Stimulated activated memory B cell treated with anti-CD40 and anti-IgM and Interleukin-4, amounts not matched to agents 10 μg/mL and 1 μg/mL and 100 μg/mL, for 72 hours (primary cell): Measurements from ENCODE around the gene TNPO1.

Source experiments
- ATAC-seq: fragments of 150-1000 bp; cut with Tn5 transposase; 2 replicates; pipeline ENCODE4 v1.10.0; 2021
- H3K27ac Mint-ChIP-seq: one replicate; pipeline ENCODE4 v1.8.0; 2022; ENCODE audit warnings: mild to moderate bottlenecking, mixed read lengths
- H3K27me3 Mint-ChIP-seq: one replicate; pipeline ENCODE4 v1.8.0; 2022; ENCODE audit warnings: mixed read lengths
- H3K36me3 Mint-ChIP-seq: one replicate; pipeline ENCODE4 v1.8.0; 2022; ENCODE audit warnings: mixed read lengths
- H3K4me1 Mint-ChIP-seq: one replicate; pipeline ENCODE4 v1.8.0; 2022; ENCODE audit warnings: mixed read lengths
- H3K4me3 Mint-ChIP-seq: one replicate; pipeline ENCODE4 v1.8.0; 2022; ENCODE audit warnings: mild to moderate bottlenecking, moderate library complexity, mixed read lengths
- H3K9me3 Mint-ChIP-seq: one replicate; pipeline ENCODE4 v1.8.0; 2022; ENCODE audit warnings: mixed read lengths

TNPO1 gene

DNA sequence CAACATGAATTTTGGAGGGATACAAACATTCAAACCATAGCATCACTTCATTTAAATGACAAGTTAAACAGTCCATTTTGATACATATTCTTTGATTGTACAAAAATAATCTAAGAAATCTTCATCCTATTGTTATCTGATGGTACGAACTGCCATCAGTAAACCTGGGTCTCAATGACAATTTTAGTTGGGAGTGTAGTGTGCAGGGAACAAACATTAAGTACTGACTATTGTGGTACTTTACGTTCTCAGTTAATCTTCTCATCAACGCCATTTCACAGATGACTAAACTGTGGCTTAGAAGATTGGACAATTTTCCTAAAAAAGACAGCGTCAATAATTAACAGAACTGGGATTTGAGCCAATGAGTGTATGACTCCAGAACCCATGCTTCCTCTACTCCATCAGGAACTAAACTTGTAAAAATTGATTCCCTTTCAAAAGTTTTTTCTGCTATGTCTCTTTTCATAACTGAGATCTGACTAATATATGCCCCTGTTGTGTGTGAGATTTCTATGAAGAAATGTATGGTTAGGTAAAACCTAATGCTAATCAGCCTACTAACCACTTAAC, 21.1 kb downstream of the TNPO1 start:
- H3K4me3 Mint-ChIP-seq, result no peak overlapping the region
- no peaks in the 10 kb centered on the region for H3K36me3 Mint-ChIP-seq
- H3K27me3 Mint-ChIP-seq, result no peaks in the 10 kb centered on the region
- no peak overlapping the region for H3K27ac Mint-ChIP-seq
- no peak for ATAC-seq
- no peaks in the 10 kb centered on the region for H3K9me3 Mint-ChIP-seq
- peaks cover 16% of the 10 kb centered on the region for H3K4me1 Mint-ChIP-seq

DNA sequence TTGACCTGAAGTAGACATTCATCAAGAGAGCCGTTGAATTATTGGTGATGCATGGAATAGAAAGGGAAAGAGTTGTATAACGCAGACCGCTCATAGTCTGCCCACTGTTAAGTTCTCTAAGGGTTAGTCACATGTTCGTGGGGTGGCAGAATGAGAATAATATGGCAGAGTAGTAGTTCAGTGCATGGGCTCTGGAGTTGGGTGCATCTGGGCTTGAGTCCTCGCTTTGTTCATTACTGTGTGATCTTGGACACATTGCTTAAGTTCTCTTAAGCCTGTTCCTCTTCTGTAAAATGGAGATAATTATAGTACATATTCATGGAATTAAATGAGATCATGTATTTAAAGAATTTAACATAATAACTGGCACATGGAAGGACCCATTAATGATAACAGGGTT, 23.6 kb downstream of the TNPO1 start:
- H3K4me3 Mint-ChIP-seq, result no peak overlapping the region
- peaks cover 31% of the 10 kb centered on the region for H3K4me1 Mint-ChIP-seq
- H3K27ac Mint-ChIP-seq, result no peak overlapping the region
- no peak for ATAC-seq
- no peaks in the 10 kb centered on the region for H3K27me3 Mint-ChIP-seq
- H3K36me3 Mint-ChIP-seq, result no peaks in the 10 kb centered on the region
- no peaks in the 10 kb centered on the region for H3K9me3 Mint-ChIP-seq

DNA sequence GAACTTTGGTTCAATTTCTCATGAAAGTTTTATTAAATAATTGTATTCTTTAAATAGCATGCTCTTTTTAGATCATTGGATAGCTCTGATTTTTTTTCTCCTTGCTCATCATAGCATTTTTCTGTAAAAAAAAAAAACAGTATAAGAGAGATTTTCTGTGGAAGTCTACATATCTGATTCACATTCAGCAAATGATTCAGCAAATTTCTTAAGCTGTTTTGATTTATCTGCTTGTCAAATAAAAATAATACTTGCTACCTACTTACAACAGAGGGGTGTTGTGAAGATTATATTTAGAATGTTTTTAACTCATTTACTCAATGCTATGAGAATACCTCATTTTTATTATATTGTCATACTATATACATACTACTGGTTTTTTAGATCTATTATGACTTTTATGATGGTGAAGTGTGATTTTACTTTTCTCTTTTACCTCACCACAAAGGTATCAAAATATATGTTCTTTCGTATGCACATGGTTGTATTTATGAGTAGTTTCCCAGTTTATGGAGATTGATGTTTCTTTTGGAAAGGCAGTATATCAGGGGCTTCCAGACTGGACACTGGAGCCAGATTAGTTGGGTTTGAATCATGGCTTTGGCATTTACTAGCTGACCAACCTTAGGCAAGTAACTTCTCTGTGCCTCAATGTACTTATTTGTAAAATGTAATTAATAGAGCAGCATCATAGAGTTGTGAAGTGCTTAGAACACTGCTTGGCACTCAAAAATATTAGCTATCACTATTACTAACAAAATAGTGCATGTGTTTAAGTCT, 25.5 kb downstream of the TNPO1 start:
- Mint-ChIP-seq H3K27ac (no peak overlapping the region), H3K4me1 (peaks cover 29% of the 10 kb centered on the region), H3K9me3 (no peaks in the 10 kb centered on the region), H3K4me3 (no peak overlapping the region), H3K36me3 (no peaks in the 10 kb centered on the region), H3K27me3 (no peaks in the 10 kb centered on the region)
- no peak for ATAC-seq

DNA sequence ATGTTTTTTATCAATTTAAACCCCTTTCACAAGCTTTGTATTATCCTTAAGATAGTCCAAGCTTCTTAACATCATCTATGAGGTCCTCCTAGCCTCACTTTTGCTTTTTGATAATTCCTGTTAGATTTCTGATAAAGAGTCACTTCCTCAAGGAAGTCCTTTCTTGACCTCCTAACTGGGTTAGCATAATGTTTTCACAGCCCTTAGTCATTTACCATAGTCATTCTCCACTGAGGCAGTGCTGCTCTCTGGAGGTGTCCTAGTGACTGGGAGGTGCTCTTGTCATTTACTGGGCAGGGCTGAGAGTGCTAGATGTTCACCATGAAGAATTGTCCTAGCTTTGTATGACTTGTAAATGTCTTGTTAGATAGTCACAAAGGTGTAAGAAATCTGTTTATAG, 26.4 kb downstream of the TNPO1 start:
- Mint-ChIP-seq H3K4me1 (peaks cover 36% of the 10 kb centered on the region), H3K27me3 (no peaks in the 10 kb centered on the region), H3K36me3 (no peaks in the 10 kb centered on the region), H3K27ac (no peak overlapping the region), H3K4me3 (no peak overlapping the region), H3K9me3 (no peaks in the 10 kb centered on the region)
- ATAC-seq, result peak; percentile 53

DNA sequence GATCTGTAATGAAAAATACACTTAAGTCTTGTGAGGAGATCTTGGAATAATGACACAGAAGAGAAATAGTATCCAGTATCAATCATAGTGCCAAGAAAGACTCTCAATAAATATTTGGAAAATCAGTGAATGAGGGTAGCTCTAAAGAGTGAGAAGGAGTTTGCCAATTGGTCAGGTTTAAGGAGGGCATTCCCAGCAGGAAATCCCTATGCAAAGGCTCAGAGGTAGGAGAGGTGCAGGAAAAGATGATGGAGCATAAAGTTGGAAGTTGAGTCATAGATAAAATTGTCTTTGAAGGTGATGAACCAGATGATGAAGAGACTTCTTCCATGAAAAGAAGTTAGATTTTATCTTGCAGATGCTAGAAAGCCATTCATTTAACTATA, 27.8 kb downstream of the TNPO1 start:
- H3K4me3 Mint-ChIP-seq, result no peak overlapping the region
- H3K36me3 Mint-ChIP-seq, result no peaks in the 10 kb centered on the region
- H3K9me3 Mint-ChIP-seq, result no peaks in the 10 kb centered on the region
- no peaks in the 10 kb centered on the region for H3K27me3 Mint-ChIP-seq
- no peak for ATAC-seq
- no peak overlapping the region for H3K27ac Mint-ChIP-seq
- H3K4me1 Mint-ChIP-seq, result peaks cover 43% of the 10 kb centered on the region

DNA sequence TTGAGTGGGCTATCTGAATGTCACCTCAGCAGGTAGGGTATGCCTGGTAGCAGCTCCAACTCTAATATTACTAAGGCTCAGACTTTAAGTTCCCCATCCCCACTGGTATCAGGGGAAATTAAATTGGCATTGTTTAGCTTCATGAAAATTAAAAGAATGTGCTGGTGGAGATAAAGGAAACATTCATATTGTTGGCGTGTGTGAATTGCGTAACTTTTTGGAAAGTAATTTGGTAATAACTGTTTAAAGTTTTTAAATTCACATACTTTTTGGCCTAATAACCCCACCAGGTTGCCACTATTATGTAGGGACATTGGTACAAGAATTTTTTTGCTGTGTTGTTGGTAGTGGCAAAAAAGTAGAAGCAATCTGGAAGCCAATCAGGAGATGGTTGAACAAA, 29.4 kb downstream of the TNPO1 start:
- H3K9me3 Mint-ChIP-seq, result no peaks in the 10 kb centered on the region
- no peaks in the 10 kb centered on the region for H3K27me3 Mint-ChIP-seq
- H3K36me3 Mint-ChIP-seq, result no peaks in the 10 kb centered on the region
- peaks cover 58% of the 10 kb centered on the region for H3K4me1 Mint-ChIP-seq
- no peak overlapping the region for H3K4me3 Mint-ChIP-seq
- ATAC-seq, result no peak
- no peak overlapping the region for H3K27ac Mint-ChIP-seq

DNA sequence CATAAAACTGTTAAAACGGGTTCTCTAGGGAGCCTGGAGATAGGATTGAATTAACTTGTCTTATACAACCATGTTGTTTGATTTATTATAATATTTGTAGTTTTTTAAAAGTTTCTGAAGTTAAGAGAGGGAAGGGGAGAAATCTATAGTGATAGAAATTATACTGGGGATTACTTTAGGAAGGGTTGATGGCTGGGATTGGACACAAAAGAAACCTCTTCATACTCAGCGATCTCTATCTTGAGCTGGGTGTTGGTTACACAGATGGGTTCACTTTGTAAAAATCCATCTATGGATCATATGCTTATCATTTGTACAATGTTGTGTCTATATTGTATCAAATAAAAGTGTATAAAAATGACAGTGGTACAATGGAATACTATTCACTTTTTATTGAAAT, 30.0 kb downstream of the TNPO1 start:
- Mint-ChIP-seq H3K27me3 (no peaks in the 10 kb centered on the region), H3K9me3 (no peaks in the 10 kb centered on the region), H3K4me1 (peaks cover 60% of the 10 kb centered on the region), H3K4me3 (no peak overlapping the region), H3K36me3 (no peaks in the 10 kb centered on the region), H3K27ac (no peak overlapping the region)
- no peak for ATAC-seq

DNA sequence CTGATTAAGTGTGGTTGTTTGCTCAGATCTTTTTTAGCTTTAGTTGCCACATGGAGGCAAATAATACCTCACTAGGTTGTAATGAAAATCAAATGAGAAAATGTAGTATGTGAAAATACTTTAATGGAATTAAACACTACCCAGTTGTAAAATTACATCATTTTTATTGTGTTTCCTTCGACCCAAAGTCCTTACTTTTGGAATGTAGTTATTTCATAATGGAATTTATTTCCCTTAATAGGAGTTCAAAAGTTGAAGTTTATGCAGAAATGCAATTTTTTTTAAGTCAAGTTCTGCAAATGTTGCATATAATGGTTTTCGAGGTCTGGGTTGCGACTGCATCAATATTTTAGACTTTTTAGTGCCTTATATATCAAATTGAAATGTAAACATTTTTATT, 31.0 kb downstream of the TNPO1 start:
- ATAC-seq, result no peak
- Mint-ChIP-seq H3K4me3 (peak overlapping the region; percentile 99), H3K4me1 (peaks cover 63% of the 10 kb centered on the region), H3K9me3 (no peaks in the 10 kb centered on the region), H3K27ac (peak overlapping the region; percentile 99), H3K27me3 (no peaks in the 10 kb centered on the region), H3K36me3 (no peaks in the 10 kb centered on the region)

DNA sequence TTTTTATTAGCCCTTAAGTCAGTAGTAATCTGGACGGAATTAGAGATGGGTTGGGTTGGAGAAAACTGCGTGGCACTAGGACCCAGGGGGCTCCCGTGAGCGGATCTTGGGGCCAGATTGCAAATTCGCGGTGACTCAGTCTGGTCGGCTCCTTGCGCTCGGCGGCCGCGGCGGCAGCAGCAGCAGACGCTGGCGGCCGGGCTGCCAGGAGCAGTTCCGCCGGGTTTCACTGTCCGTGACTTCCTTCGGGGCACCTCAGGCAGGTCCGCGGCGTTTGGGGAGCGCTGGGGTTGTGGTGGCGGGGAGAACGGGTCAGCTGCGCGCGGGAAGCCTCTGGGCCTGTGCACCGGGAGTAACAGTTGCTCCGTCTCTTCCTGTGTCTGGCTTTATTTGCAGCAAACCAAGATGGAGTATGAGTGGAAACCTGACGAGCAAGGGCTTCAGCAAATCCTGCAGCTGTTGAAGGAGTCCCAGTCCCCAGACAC, 31.6 kb downstream of the TNPO1 start:
- peak; percentile 92 for ATAC-seq
- H3K27me3 Mint-ChIP-seq, result no peaks in the 10 kb centered on the region
- H3K4me1 Mint-ChIP-seq, result peaks cover 59% of the 10 kb centered on the region
- no peaks in the 10 kb centered on the region for H3K9me3 Mint-ChIP-seq
- H3K4me3 Mint-ChIP-seq, result peak overlapping the region; percentile 99
- peaks cover under 1% of the 10 kb centered on the region for H3K36me3 Mint-ChIP-seq
- H3K27ac Mint-ChIP-seq, result peak overlapping the region; percentile 99

DNA sequence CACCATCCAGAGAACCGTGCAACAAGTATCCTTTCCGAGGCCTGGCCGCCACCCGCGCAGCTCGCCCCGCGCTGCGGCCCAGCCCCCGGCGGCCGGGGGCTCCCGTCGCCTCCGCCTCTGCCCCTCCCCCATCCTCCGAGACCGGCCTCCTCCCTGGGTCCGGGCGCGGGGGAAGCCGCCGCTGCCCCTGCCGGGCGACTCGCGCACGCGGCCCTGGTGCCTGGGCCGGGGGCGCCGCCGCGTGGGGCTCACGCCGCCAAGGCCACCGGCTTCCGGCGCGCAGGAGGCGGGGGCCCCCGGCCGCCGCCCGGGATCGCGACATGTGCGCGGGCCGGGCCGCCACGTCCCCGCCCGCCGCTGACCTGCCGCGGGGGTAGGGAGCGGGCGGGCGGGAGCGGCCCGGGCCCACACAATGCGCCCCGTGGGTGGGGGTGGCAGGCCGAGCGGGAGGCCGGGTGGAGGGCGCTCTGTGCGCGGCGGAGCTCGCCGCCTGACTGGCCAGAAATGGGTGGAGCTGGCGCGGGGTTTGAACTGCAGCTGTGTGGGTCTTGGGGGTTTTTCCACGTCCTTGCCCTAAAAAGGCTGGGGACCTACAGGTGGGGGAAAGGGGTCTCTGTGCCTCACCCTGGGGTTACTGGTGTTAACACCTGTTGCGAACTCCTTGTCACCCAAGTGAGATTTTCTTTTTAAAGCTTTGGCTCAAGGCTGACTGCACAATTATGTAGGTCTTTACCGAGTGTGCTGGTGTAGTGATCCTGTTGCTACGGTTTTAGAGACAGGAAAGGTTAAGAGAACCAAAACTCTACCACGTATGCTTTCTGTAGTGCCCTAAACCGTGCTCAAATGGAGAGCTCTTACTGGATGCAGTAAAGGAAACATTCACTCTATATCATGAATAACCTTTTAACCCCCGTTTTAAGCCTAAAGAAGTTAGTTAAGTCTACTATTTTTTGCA, 32.3 kb downstream of the TNPO1 start:
- Mint-ChIP-seq H3K27me3 (no peaks in the 10 kb centered on the region), H3K4me1 (peaks cover 66% of the 10 kb centered on the region), H3K9me3 (no peaks in the 10 kb centered on the region), H3K36me3 (peaks cover 8% of the 10 kb centered on the region), H3K4me3 (peak overlapping the region; percentile 99), H3K27ac (peak overlapping the region; percentile 99)
- peak; percentile 78 for ATAC-seq

DNA sequence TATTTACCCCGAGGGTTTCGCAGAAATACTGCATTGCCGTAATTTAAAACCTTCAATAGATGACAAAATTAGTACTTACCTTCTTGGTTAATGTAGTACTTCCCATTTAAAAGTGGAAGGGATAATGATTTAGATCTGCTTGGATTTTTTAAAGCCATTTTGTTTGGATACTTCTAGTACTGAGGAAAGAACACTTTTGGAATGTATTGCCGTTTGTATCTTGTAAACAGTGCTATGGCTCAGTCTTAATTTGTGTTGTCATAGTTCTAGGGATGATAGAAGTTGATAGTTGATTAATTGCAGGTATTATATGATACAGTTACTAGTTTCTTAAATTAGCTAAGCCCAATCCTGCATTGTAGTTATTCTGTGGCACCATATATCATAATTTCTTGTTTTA, 33.1 kb downstream of the TNPO1 start:
- H3K4me3 Mint-ChIP-seq, result peak overlapping the region; percentile 92
- no peak for ATAC-seq
- no peaks in the 10 kb centered on the region for H3K9me3 Mint-ChIP-seq
- peak overlapping the region; percentile 99 for H3K27ac Mint-ChIP-seq
- H3K27me3 Mint-ChIP-seq, result no peaks in the 10 kb centered on the region
- peaks cover 63% of the 10 kb centered on the region for H3K4me1 Mint-ChIP-seq
- peaks cover 8% of the 10 kb centered on the region for H3K36me3 Mint-ChIP-seq

DNA sequence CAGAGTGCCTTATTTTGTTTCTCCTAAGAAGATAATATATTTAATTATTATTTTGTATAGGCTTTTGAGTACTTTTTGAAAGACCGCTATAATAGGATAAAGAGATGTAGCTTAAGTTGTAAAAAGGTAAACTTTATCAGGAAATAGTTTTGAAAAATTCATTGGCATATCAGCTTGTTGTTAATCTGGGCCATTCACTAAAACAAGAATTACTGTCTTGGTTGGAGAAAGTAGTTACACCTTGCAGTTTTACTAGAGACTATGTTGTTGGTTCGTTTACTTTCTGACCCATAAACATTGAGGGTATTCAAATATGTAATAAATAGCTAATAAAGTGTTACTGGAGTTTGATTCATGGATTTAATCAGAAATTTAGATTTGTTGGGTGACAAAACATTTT, 33.7 kb downstream of the TNPO1 start:
- Mint-ChIP-seq H3K36me3 (peaks cover 8% of the 10 kb centered on the region), H3K27ac (no peak overlapping the region), H3K9me3 (no peaks in the 10 kb centered on the region), H3K27me3 (no peaks in the 10 kb centered on the region), H3K4me3 (peak overlapping the region; percentile 50), H3K4me1 (peaks cover 57% of the 10 kb centered on the region)
- ATAC-seq, result no peak

DNA sequence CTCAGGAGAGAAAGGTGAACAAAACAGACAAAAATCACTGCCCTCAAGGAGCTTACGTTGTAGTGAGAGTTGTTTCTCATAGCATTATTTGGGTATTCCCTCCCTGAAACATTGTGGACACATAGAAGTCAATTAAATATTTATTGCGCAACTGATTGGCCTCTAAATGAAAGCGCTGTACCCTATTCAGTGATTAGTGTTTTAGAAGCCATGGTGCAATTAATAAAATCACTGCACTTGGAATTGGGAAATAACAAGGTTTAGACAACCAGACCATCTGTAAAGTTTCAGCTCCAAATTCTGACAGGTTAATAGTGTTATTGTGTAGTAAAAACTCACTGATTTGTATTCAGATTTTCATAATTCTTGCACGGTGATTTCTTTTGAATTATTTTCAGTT, 35.9 kb downstream of the TNPO1 start:
- Mint-ChIP-seq H3K27ac (no peak overlapping the region), H3K9me3 (no peaks in the 10 kb centered on the region), H3K4me3 (no peak overlapping the region), H3K27me3 (no peaks in the 10 kb centered on the region), H3K36me3 (peaks cover 17% of the 10 kb centered on the region), H3K4me1 (peaks cover 43% of the 10 kb centered on the region)
- ATAC-seq, result no peak

DNA sequence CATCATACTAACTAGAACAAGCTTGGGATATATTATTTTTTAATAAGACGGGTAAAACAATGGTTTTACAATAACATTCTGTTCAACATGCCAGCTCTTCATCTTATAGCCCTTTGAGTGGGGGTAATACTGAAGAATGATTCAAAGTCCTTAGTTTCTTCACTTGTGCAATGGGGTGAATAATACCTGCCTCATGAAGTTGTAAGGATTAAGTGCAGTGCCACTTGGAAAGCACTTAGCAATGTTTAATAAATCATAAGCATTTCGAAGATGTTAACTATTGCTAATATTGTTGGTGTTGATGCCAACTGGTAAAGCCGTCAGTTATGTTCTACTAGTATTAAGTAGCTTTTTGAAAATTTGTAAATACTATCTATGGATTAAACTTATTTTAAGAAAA, 38.0 kb downstream of the TNPO1 start:
- Mint-ChIP-seq H3K4me3 (no peak overlapping the region), H3K27ac (no peak overlapping the region), H3K36me3 (peaks cover 32% of the 10 kb centered on the region), H3K4me1 (peaks cover 30% of the 10 kb centered on the region), H3K9me3 (no peaks in the 10 kb centered on the region), H3K27me3 (no peaks in the 10 kb centered on the region)
- ATAC-seq, result no peak

DNA sequence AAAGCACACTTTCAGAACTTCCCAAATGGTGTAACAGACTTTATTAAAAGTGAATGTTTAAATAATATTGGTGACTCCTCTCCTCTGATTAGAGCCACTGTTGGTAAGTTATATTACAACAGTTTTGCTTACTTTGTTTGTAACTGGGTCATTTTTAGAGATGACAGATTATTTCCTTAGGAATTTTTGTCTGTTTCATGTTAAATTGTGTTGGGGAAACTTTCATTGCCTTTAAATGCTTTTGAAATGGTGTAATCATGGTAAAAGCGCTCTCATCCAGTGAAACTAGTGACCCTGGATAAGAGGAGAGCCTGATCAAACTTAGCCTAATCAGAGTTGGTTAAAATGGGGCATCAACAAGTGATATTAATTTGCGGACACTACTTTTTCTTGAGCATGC, 39.4 kb downstream of the TNPO1 start:
- Mint-ChIP-seq H3K4me3 (no peak overlapping the region), H3K36me3 (peaks cover 38% of the 10 kb centered on the region), H3K27me3 (no peaks in the 10 kb centered on the region), H3K9me3 (no peaks in the 10 kb centered on the region), H3K27ac (no peak overlapping the region), H3K4me1 (peaks cover 18% of the 10 kb centered on the region)
- no peak for ATAC-seq
